Fibroblast of pulmonary artery (primary cell): Measurements from ENCODE around the gene ARID5A.

Experiments used
- DNase-seq: peaks from one replicate; pipeline ENCODE4 v3.0.0-alpha.2; 2010; ENCODE audit warnings: low read depth
- H3K4me3 ChIP-seq: replicated peaks from 2 replicates; pipeline ENCODE4 v1.5.1; 2011; ENCODE audit warnings: low read depth, mild to moderate bottlenecking, control low read depth, low read length, moderate library complexity
- CTCF ChIP-seq: IDR thresholded peaks from 2 replicates; pipeline ENCODE4 v1.5.1; 2011; ENCODE audit warnings: mild to moderate bottlenecking, control low read depth, low read length, inconsistent platforms; ENCODE audit errors: missing control alignments

Gene ARID5A

GRCh38 chr2:96537066-96537733, 648 bp downstream of the ARID5A start:
- H3K4me3 ChIP-seq: peak overlapping the region; percentile 71
- TF ChIP-seq CTCF: no peak
- peak; percentile 39 for DNase-seq

DNA sequence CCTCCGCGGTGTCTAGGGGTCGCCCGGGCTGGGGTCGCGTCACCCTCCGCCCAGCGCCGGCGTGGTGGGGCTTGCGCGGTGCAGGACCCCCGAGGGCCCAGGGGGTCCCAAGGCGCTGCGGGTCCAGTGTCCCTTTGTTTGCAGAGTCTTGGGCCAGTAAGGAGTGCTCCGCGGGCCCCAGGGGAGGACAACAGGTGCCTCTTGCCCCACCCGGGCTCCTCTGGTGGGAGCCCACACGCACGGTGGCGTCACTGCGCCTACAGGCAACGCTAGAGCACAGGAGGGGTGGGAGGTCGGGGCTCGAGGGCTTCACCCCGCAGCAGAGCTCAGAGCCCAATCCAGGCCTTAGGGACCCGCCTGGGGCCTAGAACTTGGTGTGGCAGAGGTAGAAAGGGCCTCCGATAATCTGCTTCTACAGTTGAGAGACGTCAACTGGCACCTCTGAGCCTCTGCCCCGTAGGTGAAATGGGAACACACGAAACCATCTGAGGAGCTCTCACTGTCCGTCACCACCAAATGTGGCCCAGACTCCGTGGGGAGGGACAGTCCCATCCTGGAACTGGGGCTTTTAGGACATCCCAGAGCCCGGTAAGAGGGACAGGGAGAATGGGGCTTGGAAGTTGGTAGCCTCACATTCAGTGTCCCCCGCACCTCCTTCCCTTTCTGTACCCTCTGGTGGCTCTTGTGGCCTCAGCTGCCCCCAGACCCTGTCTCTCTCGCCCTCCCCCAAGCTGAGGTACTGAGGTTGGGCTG, 1.4 kb downstream of the ARID5A start:
- peak overlapping the region; percentile 71 for H3K4me3 ChIP-seq
- no peak for DNase-seq
- no peak for TF ChIP-seq CTCF

DNA sequence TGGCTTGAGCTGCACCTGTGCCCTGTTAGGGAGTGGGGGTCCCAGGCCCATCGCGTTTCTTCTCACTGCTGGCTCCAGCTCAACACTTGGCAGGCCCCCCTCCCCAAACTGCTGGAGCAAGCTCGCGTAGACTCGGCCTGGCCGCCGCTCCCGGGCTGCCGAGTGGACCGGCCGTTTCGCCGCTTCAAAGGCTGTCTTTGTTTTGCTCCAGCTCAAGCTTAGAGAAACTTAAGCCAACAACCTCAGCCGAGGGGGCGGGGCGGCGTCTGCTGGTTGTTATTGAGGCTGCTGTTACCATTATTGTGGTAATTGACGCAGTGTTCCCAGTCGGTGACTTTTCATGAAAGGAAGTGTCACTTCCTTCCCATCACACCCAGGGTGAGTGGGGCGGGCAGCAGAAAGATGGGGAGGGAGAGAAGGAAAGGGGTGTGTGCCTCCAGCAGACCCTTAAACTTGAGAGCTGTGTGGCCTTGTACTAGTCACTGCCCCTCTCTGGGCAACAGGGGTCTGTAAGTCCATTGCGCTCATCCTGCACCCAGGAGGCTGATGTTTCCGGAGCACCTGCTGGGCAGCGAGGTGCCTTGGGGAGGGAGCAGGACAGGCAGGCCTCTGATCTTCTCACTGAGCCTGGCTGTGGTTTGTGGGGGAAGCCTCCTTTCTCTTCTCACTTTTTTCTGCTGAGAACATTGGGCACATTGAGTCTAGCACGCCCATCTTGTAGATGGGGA, 2.1 kb downstream of the ARID5A start:
- TF ChIP-seq CTCF: no peak
- no peak for DNase-seq
- peak overlapping the region; percentile 71 for H3K4me3 ChIP-seq

- no peak for DNase-seq
- no peak overlapping the region for H3K4me3 ChIP-seq
- TF ChIP-seq CTCF: no peak
Measured at GRCh38 chr2:96539215-96539920, 2.8 kb downstream of the ARID5A start.

GRCh38 chr2:96540136-96540535, 3.6 kb downstream of the ARID5A start:
- no peak for TF ChIP-seq CTCF
- H3K4me3 ChIP-seq: no peak overlapping the region
- no peak for DNase-seq

GRCh38 chr2:96541398-96542152, 5.0 kb downstream of the ARID5A start:
- H3K4me3 ChIP-seq: no peak overlapping the region
- TF ChIP-seq CTCF: no peak
- no peak for DNase-seq
